Measurements from ENCODE around the gene PAK5. TPM values are rescaled to one million over a fixed set of nuclear protein-coding genes. Genes with fewer than 3 reads are reported as not detected.

PAK5 gene
- total and polyA plus RNA-seq, 10 donors: not detected

DNA sequence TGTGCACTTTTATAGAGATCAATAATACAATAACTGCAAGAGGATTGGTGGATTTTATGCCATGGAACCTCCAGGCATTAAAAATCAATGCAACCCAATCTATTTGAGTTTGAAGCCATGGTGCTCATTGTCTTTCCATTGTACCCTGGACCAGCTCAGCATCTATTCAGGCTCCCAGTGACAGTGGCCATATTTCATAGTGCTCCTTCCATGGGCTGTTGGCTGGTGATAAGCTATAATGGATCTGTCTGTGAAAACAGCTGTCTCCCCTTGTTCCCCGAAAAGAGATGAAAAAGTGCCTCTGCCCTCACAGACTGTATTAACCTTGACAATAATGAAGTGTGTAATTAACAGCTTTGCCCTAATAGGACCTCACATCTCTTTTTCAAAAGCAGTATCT, 250.2 kb downstream of the PAK5 start:
- Histone ChIP-seq H3K27me3 (replicated peaks in 1 of 7) (no peaks in the 10 kb centered on the region), H3K4me1 (no peaks in the 10 kb centered on the region), H3K36me3 (no peaks in the 10 kb centered on the region), H3K9me3 (no peaks in the 10 kb centered on the region), H3K4me3 (no peak overlapping the region), H3K27ac (no peak overlapping the region)
- intact Hi-C loops (cut with DNase I; ENCODE audit: low total_unique reads): no loop called here
- no peak for DNase-seq
- no peak for TF ChIP-seq POLR2A (IDR thresholded peaks at IDR 0.05)
- TF ChIP-seq, protein P1, sequence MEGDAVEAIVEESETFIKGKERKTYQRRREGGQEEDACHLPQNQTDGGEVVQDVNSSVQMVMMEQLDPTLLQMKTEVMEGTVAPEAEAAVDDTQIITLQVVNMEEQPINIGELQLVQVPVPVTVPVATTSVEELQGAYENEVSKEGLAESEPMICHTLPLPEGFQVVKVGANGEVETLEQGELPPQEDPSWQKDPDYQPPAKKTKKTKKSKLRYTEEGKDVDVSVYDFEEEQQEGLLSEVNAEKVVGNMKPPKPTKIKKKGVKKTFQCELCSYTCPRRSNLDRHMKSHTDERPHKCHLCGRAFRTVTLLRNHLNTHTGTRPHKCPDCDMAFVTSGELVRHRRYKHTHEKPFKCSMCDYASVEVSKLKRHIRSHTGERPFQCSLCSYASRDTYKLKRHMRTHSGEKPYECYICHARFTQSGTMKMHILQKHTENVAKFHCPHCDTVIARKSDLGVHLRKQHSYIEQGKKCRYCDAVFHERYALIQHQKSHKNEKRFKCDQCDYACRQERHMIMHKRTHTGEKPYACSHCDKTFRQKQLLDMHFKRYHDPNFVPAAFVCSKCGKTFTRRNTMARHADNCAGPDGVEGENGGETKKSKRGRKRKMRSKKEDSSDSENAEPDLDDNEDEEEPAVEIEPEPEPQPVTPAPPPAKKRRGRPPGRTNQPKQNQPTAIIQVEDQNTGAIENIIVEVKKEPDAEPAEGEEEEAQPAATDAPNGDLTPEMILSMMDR (IDR thresholded peaks at IDR 0.05 in 8 of 11, conservative IDR thresholded peaks at IDR 0.05 in 3 of 11): no peak
- TF ChIP-seq POLR2AphosphoS5 (IDR thresholded peaks at IDR 0.05): no peak
- WGBS, 5 donors: 55 to 77% (median 72%) methylated on average over 1 of the region's 1 CpG

DNA sequence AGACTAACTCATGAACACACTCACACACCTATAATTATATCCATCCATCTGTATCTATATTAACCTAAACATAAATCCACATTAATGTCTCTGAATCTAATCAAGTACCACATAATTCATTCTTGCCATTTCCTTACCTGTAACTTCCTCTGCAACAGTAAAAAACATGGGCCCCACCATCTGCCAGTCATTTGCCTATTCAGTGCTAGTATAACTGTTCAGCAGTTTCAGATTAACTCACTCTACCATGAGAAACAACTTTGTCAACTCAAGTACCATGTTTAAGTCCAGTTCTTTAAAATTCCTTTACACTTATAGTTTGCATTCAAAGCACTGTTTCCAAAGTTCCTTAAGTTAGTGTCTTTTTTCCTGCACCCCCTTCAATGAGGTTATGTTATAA, 255.7 kb downstream of the PAK5 start:
- no peaks in the 10 kb centered on the region for H3K27me3 ChIP-seq (replicated peaks in 1 of 7)
- intact Hi-C loops (cut with DNase I; ENCODE audit: low total_unique reads): no loop called here
- H3K27ac ChIP-seq: no peak overlapping the region
- no peak overlapping the region for H3K4me3 ChIP-seq
- no peak for TF ChIP-seq POLR2AphosphoS5 (IDR thresholded peaks at IDR 0.05)
- TF ChIP-seq, protein P1 (IDR thresholded peaks at IDR 0.05 in 8 of 11, conservative IDR thresholded peaks at IDR 0.05 in 3 of 11): no peak
- TF ChIP-seq POLR2A (IDR thresholded peaks at IDR 0.05): no peak
- no peaks in the 10 kb centered on the region for H3K9me3 ChIP-seq
- H3K4me1 ChIP-seq: no peaks in the 10 kb centered on the region
- no peak for DNase-seq
- H3K36me3 ChIP-seq: no peaks in the 10 kb centered on the region

DNA sequence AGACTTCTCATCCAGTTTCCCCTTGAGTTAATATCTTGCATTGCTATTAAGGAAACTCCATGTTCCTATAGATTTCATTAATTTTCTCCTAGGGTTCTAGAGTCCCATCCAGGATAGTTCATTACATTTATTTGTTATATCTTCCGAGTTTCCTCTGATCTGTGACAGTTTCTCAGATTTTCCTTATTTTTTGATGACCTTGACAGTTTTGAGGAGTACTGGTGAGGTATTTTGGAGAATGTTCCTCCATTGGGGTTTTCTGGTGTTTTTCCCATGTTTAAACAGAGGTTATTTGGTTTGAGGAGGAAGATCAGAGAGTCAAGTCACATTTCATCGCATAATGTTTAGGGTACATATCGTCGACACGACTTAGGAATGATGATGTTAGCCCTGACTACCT, 256.7 kb downstream of the PAK5 start:
- 76 to 92% (median 86%) methylated on average over 5 of the region's 5 CpGs for WGBS, 5 donors
- no peak for TF ChIP-seq POLR2A (IDR thresholded peaks at IDR 0.05)
- no peak for TF ChIP-seq POLR2AphosphoS5 (IDR thresholded peaks at IDR 0.05)
- TF ChIP-seq, protein P1 (IDR thresholded peaks at IDR 0.05 in 8 of 11, conservative IDR thresholded peaks at IDR 0.05 in 3 of 11): no peak
- no peaks in the 10 kb centered on the region for H3K4me1 ChIP-seq

DNA sequence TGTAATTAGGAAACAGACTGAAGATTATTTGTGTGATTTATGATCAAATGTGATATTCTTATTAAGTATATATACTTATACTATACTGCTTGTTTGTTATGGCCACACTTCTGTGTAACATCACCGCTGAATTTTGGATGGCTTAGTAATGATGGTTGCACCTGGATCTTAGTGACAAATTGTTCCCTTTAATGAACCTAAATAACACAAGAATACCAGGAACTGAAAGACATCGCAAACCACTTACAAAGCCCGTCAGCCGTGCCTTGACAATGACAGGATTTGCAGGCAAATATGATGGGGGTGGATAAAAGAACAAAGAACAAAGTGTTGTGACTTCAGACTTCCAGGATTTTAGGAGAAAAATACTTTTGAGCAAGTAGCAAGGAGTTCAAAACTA, 257.4 kb downstream of the PAK5 start:
- no peaks in the 10 kb centered on the region for H3K27me3 ChIP-seq (replicated peaks in 1 of 7)
- no peaks in the 10 kb centered on the region for H3K9me3 ChIP-seq
- WGBS, 5 donors: 37 to 57% (median 46%) methylated on average over 4 of the region's 4 CpGs
- H3K36me3 ChIP-seq: no peaks in the 10 kb centered on the region
- TF ChIP-seq POLR2AphosphoS5 (IDR thresholded peaks at IDR 0.05) (no peak), POLR2A (IDR thresholded peaks at IDR 0.05) (no peak)
- TF ChIP-seq, protein P1 (IDR thresholded peaks at IDR 0.05 in 8 of 11, conservative IDR thresholded peaks at IDR 0.05 in 3 of 11): no peak
- intact Hi-C loops (cut with DNase I; ENCODE audit: low total_unique reads): no loop called here
- no peaks in the 10 kb centered on the region for H3K4me1 ChIP-seq
- H3K4me3 ChIP-seq: no peak overlapping the region
- H3K27ac ChIP-seq: no peak overlapping the region
- no peak for DNase-seq

More for the DNA sequence above, 256.7 kb downstream of the PAK5 start:
- no peak for DNase-seq
- Histone ChIP-seq H3K4me3 (no peak overlapping the region), H3K36me3 (no peaks in the 10 kb centered on the region), H3K27me3 (replicated peaks in 1 of 7) (no peaks in the 10 kb centered on the region), H3K27ac (no peak overlapping the region), H3K9me3 (no peaks in the 10 kb centered on the region)
- intact Hi-C loops (cut with DNase I; ENCODE audit: low total_unique reads): no loop called here

Data from spleen (tissue), 11 donors.